GM18499 (cell line): ENCODE measurements around the gene TNXB.
"Not testable (repeated sequence)": the region's sequence is repeated elsewhere in the genome, so short reads cannot be mapped to it uniquely, and the experiment has no call there.

Experiments
- ATAC-seq: cut with Tn5 transposase; IDR thresholded peaks from one replicate; pipeline ENCODE4 v1.9.1; 2021; ENCODE audit warnings: moderate number of reproducible peaks; ENCODE audit not compliant: insufficient read depth, unreplicated experiment

TNXB gene

GRCh38 chr6:32007086-32007485 is 102.1 kb downstream of the TNXB start:
- not testable (repeated sequence) for ATAC-seq

GRCh38 chr6:32005991-32006529 is 103.1 kb downstream of the TNXB start:
- ATAC-seq, result not testable (repeated sequence)

- not testable (repeated sequence) for ATAC-seq
Observed at GRCh38 chr6:32005538-32005880, 103.6 kb downstream of the TNXB start.

GRCh38 chr6:32004864-32005537 is 104.1 kb downstream of the TNXB start:
- not testable (repeated sequence) for ATAC-seq

- ATAC-seq, result not testable (repeated sequence)
Observed at GRCh38 chr6:32004393-32004792, 104.7 kb downstream of the TNXB start.

- ATAC-seq, result not testable (repeated sequence)
Observed at GRCh38 chr6:32003301-32003700, 105.8 kb downstream of the TNXB start.

- not testable (repeated sequence) for ATAC-seq
Observed at GRCh38 chr6:32002546-32003268, 106.4 kb downstream of the TNXB start.

- not testable (repeated sequence) for ATAC-seq
Observed at GRCh38 chr6:31996385-31996784, 112.8 kb downstream of the TNXB start.

- not testable (repeated sequence) for ATAC-seq
Observed at GRCh38 chr6:31994421-31994820, 114.7 kb downstream of the TNXB start.
